Aorta (tissue), 5 donors: Measurements from ENCODE around the gene HTR2A. TPM values are rescaled to one million over a fixed set of nuclear protein-coding genes. Genes with fewer than 3 reads are reported as not detected.

Source experiments
- ATAC-seq: fragments of 200-7000 bp; cut with Tn5 transposase; one replicate; pipeline ENCODE4 v1.9.1; 2022; ENCODE audit warnings: moderate library complexity; ENCODE audit not compliant: low FRiP score
- DNase-seq, 2 donors: peaks; one replicate each; pipeline ENCODE4 v3.0.0-alpha.2; 2020
- H3K27ac ChIP-seq, 2 donors: one replicate each; pipeline ENCODE4 v1.5.1; 2013; ENCODE audit warnings: low read length in 2 of 2, mild to moderate bottlenecking in 2 of 2, moderate library complexity in 2 of 2, control low read depth in 1 of 2, inconsistent platforms in 1 of 2, low read depth in 1 of 2
- H3K27me3 ChIP-seq, 2 donors: one replicate each; pipeline ENCODE4 v1.6.1; 2013; ENCODE audit warnings: control low read depth in 1 of 2, low read length in 1 of 2, mild to moderate bottlenecking in 1 of 2, moderate library complexity in 1 of 2; ENCODE audit not compliant: insufficient read depth in 2 of 2, control insufficient read depth in 1 of 2
- H3K36me3 ChIP-seq, 2 donors: one replicate each; pipeline ENCODE4 v1.6.1; 2013; ENCODE audit warnings: control low read depth in 1 of 2, low read length in 1 of 2, mild to moderate bottlenecking in 1 of 2; ENCODE audit not compliant: insufficient read depth in 2 of 2, control insufficient read depth in 1 of 2
- H3K4me1 ChIP-seq, 2 donors: one replicate each; pipeline ENCODE4 v1.6.1; 2013; ENCODE audit warnings: low read length in 2 of 2, control low read depth in 1 of 2, mild to moderate bottlenecking in 1 of 2, moderate library complexity in 1 of 2; ENCODE audit not compliant: insufficient read depth in 2 of 2, control insufficient read depth in 1 of 2
- H3K4me3 ChIP-seq, 2 donors: one replicate each; pipeline ENCODE4 v1.5.1; 2013; ENCODE audit warnings: low read length in 2 of 2, control low read depth in 1 of 2, mild to moderate bottlenecking in 1 of 2
- H3K9me3 ChIP-seq: one replicate; pipeline ENCODE4 v1.6.1; 2013; ENCODE audit warnings: mild to moderate bottlenecking, low read length; ENCODE audit not compliant: control insufficient read depth
- WGBS, 2 donors: extraction: QIAGEN DNeasy Blood & Tissue Kit; methylation state at CpG; one replicate each; pipeline ENCODE4 v1.1.7; 2013; 5-methylcytosine and 5-hydroxymethylcytosine counted together
- intact Hi-C, 2 donors: fragments of 100-400 bp; cut with DNase I; formaldehyde crosslinking; loops; one replicate each; pipeline versions ENCODE4 v1.14.2 to v1.15.0; 2022
- polyA plus RNA-seq, 2 donors: library from polyadenylated mRNA; stranded (reverse); fragments of 200-250 nt; gene quantifications; one replicate each; pipeline ENCODE4 v1.2.3, GENCODE V29; 2013
- total RNA-seq, 2 donors: library from RNA; stranded (reverse); fragmentation: NEBNext Ultra II Directional; extraction: Animal tissue kit (Norgen Biotek cat#: 25700); gene quantifications; one replicate each; pipeline ENCODE4 v1.2.1, GENCODE V29; 2021
- donor health status: healthy with polysubstance abuse.
- donor health status: Bipolar disorder and iron deficiency.
- donor health status: DM: no; HTN: no; CAD: no.
- donor health status: DM: no; HTN: no; CAD: no.
- donor health status: DM: yes; HTN: yes; CAD: no.

The HTR2A gene
- total and polyA plus RNA-seq, 4 donors = 0.61 to 10.8 (median 2.7) TPM

DNA sequence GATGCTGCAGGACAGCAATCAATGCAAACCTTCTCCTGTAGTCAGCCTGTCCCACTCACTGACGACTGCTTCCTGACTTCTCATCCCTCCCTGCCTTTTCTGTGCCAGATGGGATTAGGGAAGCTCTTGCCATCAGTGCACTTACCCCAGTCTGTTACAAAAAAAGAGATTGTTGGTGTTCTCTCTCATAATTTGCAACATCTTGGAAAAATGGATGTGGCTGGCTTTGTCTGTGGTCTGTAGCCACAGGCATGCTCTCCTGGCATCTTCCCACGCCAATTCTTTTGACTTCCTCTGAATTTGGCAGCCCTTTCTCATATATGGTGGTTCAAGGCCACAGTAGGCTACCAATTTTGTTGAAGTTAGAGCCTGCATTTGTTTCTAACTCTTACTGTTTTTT, 11.6 kb upstream of the HTR2A start:
- DNase-seq (no peak), ATAC-seq (no peak)
- intact Hi-C loops = no loop called here
- Histone ChIP-seq H3K27ac (no peak overlapping the region), H3K27me3 (no peaks in the 10 kb centered on the region), H3K4me3 (no peak overlapping the region), H3K4me1 (no peaks in the 10 kb centered on the region), H3K9me3 (no peaks in the 10 kb centered on the region), H3K36me3 (no peaks in the 10 kb centered on the region)
- WGBS, 2 donors = 44 to 63% methylated on average over 2 of the region's 2 CpGs

DNA sequence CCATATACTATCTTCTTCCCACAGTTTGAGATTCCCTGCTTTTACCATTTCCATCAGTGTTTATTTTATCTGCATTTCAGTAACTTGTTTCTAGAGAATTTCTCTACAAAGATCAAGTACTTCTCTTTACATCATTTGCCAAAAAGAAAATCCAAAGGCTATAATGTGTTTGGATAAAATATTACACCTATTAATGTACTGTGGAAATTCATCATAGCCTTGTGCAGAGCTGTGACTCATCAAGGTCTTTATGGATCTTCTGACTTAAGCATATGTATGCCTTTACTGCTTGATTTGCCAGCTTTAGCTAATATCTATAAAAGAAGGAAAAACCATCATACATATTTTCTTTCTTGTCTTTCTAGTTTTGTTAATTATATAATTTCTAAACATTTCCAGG, 9.6 kb upstream of the HTR2A start:
- H3K9me3 ChIP-seq = no peaks in the 10 kb centered on the region
- no peaks in the 10 kb centered on the region for H3K36me3 ChIP-seq
- ATAC-seq (no peak), DNase-seq (no peak)
- no peak overlapping the region for H3K4me3 ChIP-seq
- H3K27ac ChIP-seq = no peak overlapping the region
- intact Hi-C loops = no loop called here
- H3K27me3 ChIP-seq = no peaks in the 10 kb centered on the region
- H3K4me1 ChIP-seq = no peaks in the 10 kb centered on the region

DNA sequence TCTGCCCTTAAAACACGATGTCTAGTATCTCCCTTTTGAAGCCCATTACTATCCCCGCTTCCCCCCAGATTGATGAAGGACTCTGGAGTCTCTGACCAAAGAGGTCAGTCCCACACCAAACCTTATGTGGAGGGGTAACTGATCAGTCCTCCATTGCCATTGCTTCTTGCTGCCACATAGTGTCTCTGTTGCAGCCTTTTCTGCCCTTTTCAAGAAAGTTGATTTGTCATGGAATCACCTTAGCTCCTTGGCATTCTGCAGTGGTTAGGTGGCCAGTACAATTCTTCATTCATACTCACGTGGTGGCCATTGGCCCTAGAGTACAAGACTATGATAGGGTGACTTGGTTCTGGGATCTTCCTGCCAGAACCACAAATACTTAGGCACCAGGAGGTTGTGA, 8.4 kb upstream of the HTR2A start:
- intact Hi-C loops = no loop called here
- Histone ChIP-seq H3K9me3 (no peaks in the 10 kb centered on the region), H3K36me3 (no peaks in the 10 kb centered on the region), H3K27me3 (no peaks in the 10 kb centered on the region), H3K27ac (no peak overlapping the region), H3K4me1 (no peaks in the 10 kb centered on the region), H3K4me3 (no peak overlapping the region)
- no peak for ATAC-seq
- no peak for DNase-seq
- WGBS, 2 donors = 70 to 73% methylated on average over 3 of the region's 3 CpGs

DNA sequence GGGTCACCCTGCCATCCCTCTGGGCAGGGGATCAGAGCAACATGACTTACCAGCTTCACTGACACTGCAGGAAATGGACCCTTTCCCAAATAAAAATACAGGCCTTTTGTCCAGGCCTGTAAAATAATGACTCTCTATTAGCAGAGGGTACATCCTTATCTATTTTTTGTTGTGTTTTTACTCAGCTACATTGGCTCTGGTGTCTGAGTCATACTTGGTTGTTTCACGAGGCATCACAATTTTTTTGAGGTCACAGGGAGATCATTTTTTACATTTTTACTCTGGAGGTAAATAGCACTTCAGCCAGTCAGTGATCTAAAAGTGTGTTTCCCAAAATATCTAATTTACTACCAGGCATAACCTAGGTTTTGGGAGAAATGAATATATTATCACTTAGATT, 6.9 kb upstream of the HTR2A start:
- Histone ChIP-seq H3K27me3 (no peaks in the 10 kb centered on the region), H3K9me3 (no peaks in the 10 kb centered on the region), H3K36me3 (no peaks in the 10 kb centered on the region), H3K4me1 (no peaks in the 10 kb centered on the region), H3K27ac (no peak overlapping the region), H3K4me3 (no peak overlapping the region)
- ATAC-seq (no peak), DNase-seq (no peak)
- intact Hi-C loops = no loop called here
- WGBS, 2 donors = 6 to 15% methylated on average over 1 of the region's 1 CpG

DNA sequence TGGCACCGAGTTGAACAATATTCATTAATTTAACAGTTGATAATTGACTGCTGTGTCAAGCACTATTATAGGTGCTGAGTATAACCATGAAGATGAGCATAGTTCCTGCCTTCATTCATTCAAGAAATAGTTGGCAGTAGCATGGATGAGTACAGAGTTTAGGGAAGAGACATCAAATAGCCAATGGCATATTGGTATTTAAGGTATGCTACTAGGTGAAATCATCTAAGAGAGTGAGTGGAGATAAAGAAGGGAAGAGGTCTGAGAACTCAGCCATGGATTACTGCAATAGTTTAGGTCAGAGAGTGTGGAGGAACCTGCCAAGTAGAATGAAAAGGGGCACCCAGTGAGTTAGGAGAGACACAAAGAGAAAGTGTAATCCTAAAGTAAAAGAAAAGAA, 4.9 kb upstream of the HTR2A start:
- Histone ChIP-seq H3K27ac (no peak overlapping the region), H3K36me3 (no peaks in the 10 kb centered on the region), H3K27me3 (no peaks in the 10 kb centered on the region), H3K4me1 (no peaks in the 10 kb centered on the region), H3K9me3 (no peaks in the 10 kb centered on the region), H3K4me3 (no peak overlapping the region)
- DNase-seq (no peak), ATAC-seq (no peak)
- intact Hi-C loops = no loop called here
- WGBS, 2 donors = 73 to 81% methylated on average over 1 of the region's 1 CpG

DNA sequence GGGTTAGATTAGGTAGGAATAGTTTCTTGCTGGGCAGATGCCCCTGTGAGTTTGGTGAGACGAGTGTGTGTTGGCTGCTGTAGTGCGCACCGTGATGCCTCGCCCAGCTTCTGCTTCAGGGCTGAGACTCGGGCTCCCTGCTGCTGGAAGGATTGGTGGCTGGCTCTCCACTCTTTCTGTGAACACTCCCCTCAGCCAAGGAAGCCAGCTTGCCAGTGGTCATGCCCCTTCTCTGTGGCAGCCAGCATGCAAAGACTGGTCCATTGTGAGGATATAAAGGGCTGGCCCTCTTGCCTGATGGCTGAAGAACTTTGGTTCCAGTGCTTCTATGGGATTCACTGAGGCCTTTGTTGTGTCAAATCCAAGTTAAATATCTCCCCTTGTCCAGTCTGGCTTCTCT, 2.9 kb upstream of the HTR2A start:
- Histone ChIP-seq H3K4me3 (no peak overlapping the region), H3K27me3 (no peaks in the 10 kb centered on the region), H3K27ac (no peak overlapping the region), H3K9me3 (no peaks in the 10 kb centered on the region), H3K4me1 (no peaks in the 10 kb centered on the region), H3K36me3 (no peaks in the 10 kb centered on the region)
- no peak for ATAC-seq
- intact Hi-C loops = loop anchor here (5.0 to 10.0 kb wide), 5 partner anchors 125 to 435 kb away; no protein-coding TSS in a partner anchor
- WGBS, 2 donors = 48 to 74% methylated on average over 5 of the region's 5 CpGs
- no peak for DNase-seq

DNA sequence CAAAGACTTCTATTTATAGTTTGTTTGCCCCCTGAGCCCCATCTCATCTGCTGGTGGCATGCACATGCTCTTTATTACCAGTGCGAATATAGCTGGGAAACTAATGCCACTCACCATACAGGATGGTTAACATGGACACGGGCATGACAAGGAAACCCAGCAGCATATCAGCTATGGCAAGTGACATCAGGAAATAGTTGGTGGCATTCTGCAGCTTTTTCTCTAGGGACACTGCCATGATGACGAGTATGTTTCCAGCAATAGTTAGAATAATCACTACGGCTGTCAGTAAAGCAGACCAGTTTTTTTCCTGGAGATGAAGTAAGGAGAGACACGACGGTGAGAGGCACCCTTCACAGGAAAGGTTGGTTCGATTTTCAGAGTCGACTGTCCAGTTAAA, 1.5 kb downstream of the HTR2A start:
- no peaks in the 10 kb centered on the region for H3K27me3 ChIP-seq
- no peaks in the 10 kb centered on the region for H3K9me3 ChIP-seq
- no peak for DNase-seq
- intact Hi-C loops = loop anchor here (5.0 to 10.0 kb wide), 5 partner anchors 121 to 439 kb away; no protein-coding TSS in a partner anchor
- 4 to 8% methylated on average over 8 of the region's 8 CpGs for WGBS, 2 donors
- no peaks in the 10 kb centered on the region for H3K4me1 ChIP-seq
- peak overlapping the region in 1 of 2 donors; percentile 20 for H3K27ac ChIP-seq
- H3K4me3 ChIP-seq = peak overlapping the region; percentile 62 to 96
- H3K36me3 ChIP-seq = peaks cover 0 to 1% of the 10 kb centered on the region in 2 donors
- no peak for ATAC-seq

DNA sequence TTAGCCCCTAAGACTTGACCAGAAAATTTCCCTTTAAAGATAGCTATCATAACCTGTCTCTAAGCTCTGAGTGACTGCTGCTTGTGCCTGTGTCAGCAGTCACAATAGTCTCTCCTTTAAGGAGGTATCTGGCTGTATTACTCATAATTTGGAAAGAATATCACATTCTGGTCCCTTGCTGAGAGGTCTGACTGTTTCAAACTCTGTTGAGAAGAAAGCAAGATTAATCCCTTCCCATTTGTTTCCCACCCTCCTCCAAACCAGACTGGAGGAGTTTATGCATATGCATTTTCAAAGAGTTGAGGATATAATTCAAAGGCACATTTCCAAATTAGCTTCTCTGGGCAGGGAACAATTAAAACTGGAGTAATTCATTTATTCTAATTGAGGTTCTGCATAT, 2.3 kb downstream of the HTR2A start:
- intact Hi-C loops = loop anchor here (10.0 kb wide), 4 partner anchors 120 to 440 kb away; no protein-coding TSS in a partner anchor
- peak overlapping the region; percentile 62 to 77 for H3K4me3 ChIP-seq
- H3K27ac ChIP-seq = peak overlapping the region; percentile 18 to 42
- no peaks in the 10 kb centered on the region for H3K9me3 ChIP-seq
- H3K36me3 ChIP-seq = peaks cover 0 to 2% of the 10 kb centered on the region in 2 donors
- ATAC-seq (peak; percentile 51), DNase-seq (no peak)
- H3K4me1 ChIP-seq = no peaks in the 10 kb centered on the region
- H3K27me3 ChIP-seq = no peaks in the 10 kb centered on the region

DNA sequence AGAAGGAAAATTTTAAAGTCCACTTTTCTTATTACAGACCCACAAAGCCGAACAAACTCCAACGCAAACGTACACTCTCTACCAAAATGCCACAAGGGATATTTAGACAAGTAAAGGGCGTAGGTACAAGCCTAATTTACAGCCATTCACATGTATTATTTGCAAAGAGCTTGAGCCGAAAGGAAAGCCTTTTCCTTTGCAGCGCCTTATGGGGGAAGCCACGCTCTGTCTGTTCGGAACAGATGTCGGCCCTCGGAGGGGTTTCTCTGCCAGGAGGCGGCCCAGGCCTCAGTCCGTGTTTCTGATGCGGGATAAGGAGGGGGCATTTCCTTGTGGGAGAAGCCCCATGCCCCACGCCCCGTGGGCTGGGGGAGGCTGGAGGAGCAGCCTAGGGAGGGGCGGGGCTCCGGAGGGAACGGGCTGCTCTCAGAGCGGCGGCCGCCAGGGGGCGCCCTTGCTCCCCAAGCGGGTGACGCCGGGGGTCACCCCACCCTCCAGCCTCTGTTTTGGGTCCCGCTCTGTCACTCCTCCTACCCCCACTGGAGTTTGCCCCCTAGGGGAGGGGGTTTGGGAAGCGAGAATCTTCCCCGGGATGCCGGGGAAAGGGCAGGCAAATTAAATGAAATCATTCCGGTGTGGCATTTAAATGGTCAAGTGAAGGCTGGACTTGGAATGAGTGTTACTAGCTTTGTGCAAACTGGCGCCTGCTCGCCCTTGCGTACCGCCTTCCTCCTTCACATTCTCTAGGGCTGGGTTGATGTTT, 2.9 kb downstream of the HTR2A start:
- H3K27ac ChIP-seq = peak overlapping the region; percentile 18 to 81
- DNase-seq (peak; percentile 79 to 93), ATAC-seq (peak; percentile 95)
- intact Hi-C loops = loop anchor here (10.0 kb wide), 4 partner anchors 119 to 441 kb away; no protein-coding TSS in a partner anchor
- WGBS, 2 donors = 1% methylated on average over 26 to 34 of the region's 34 CpGs
- no peaks in the 10 kb centered on the region for H3K9me3 ChIP-seq
- no peaks in the 10 kb centered on the region for H3K27me3 ChIP-seq
- H3K4me1 ChIP-seq = no peaks in the 10 kb centered on the region
- H3K36me3 ChIP-seq = peaks cover 0 to 2% of the 10 kb centered on the region in 2 donors
- peak overlapping the region; percentile 62 to 77 for H3K4me3 ChIP-seq
